ENCODE measurements around the gene AMZ2.
"Not testable (repeated sequence)": the region's sequence is repeated elsewhere in the genome, so short reads cannot be mapped to it uniquely, and the experiment has no call there.

DNA sequence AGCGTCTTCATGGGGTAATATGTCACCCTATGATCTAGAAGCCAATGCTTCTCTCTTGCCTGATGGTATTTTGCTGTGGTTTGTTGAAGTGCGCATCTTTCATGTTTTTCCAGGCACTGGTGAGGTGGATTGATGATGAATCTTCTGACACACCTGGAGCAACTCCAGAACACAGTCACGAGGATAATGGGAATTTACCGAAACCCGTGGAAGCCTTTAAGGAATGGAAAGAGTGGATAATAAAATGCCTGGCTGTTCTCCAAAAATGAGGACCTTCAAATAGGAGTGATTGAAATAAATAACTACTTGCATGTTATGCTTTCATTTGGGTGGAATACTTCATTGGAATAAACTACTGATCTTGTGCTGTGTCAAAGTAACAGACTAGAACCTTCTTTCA is 8.9 kb downstream of the AMZ2 start:
- TF ChIP-seq, protein P1, sequence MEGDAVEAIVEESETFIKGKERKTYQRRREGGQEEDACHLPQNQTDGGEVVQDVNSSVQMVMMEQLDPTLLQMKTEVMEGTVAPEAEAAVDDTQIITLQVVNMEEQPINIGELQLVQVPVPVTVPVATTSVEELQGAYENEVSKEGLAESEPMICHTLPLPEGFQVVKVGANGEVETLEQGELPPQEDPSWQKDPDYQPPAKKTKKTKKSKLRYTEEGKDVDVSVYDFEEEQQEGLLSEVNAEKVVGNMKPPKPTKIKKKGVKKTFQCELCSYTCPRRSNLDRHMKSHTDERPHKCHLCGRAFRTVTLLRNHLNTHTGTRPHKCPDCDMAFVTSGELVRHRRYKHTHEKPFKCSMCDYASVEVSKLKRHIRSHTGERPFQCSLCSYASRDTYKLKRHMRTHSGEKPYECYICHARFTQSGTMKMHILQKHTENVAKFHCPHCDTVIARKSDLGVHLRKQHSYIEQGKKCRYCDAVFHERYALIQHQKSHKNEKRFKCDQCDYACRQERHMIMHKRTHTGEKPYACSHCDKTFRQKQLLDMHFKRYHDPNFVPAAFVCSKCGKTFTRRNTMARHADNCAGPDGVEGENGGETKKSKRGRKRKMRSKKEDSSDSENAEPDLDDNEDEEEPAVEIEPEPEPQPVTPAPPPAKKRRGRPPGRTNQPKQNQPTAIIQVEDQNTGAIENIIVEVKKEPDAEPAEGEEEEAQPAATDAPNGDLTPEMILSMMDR (IDR thresholded peaks at IDR 0.05; ENCODE audit: low read depth, low read length, missing input control), result not testable (repeated sequence)
- TF ChIP-seq, protein P2, sequence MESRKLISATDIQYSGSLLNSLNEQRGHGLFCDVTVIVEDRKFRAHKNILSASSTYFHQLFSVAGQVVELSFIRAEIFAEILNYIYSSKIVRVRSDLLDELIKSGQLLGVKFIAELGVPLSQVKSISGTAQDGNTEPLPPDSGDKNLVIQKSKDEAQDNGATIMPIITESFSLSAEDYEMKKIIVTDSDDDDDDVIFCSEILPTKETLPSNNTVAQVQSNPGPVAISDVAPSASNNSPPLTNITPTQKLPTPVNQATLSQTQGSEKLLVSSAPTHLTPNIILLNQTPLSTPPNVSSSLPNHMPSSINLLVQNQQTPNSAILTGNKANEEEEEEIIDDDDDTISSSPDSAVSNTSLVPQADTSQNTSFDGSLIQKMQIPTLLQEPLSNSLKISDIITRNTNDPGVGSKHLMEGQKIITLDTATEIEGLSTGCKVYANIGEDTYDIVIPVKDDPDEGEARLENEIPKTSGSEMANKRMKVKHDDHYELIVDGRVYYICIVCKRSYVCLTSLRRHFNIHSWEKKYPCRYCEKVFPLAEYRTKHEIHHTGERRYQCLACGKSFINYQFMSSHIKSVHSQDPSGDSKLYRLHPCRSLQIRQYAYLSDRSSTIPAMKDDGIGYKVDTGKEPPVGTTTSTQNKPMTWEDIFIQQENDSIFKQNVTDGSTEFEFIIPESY (IDR thresholded peaks at IDR 0.05), result not testable (repeated sequence)
- TF ChIP-seq SP1 (IDR thresholded peaks at IDR 0.05); TAF1 (conservative IDR thresholded peaks at IDR 0.05); YY1 (IDR thresholded peaks at IDR 0.05); HNF4A (conservative IDR thresholded peaks at IDR 0.05); RAD21 (IDR thresholded peaks at IDR 0.05); FOXA1 (IDR thresholded peaks at IDR 0.05); RXRA (IDR thresholded peaks at IDR 0.05); NR2F2 (IDR thresholded peaks at IDR 0.05): not testable (repeated sequence)
- TF ChIP-seq, protein P3, sequence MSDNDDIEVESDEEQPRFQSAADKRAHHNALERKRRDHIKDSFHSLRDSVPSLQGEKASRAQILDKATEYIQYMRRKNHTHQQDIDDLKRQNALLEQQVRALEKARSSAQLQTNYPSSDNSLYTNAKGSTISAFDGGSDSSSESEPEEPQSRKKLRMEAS (IDR thresholded peaks at IDR 0.05), result not testable (repeated sequence)
- TF ChIP-seq, protein P4, sequence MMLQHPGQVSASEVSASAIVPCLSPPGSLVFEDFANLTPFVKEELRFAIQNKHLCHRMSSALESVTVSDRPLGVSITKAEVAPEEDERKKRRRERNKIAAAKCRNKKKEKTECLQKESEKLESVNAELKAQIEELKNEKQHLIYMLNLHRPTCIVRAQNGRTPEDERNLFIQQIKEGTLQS (IDR thresholded peaks at IDR 0.05), result not testable (repeated sequence)
- TF ChIP-seq, protein P5, sequence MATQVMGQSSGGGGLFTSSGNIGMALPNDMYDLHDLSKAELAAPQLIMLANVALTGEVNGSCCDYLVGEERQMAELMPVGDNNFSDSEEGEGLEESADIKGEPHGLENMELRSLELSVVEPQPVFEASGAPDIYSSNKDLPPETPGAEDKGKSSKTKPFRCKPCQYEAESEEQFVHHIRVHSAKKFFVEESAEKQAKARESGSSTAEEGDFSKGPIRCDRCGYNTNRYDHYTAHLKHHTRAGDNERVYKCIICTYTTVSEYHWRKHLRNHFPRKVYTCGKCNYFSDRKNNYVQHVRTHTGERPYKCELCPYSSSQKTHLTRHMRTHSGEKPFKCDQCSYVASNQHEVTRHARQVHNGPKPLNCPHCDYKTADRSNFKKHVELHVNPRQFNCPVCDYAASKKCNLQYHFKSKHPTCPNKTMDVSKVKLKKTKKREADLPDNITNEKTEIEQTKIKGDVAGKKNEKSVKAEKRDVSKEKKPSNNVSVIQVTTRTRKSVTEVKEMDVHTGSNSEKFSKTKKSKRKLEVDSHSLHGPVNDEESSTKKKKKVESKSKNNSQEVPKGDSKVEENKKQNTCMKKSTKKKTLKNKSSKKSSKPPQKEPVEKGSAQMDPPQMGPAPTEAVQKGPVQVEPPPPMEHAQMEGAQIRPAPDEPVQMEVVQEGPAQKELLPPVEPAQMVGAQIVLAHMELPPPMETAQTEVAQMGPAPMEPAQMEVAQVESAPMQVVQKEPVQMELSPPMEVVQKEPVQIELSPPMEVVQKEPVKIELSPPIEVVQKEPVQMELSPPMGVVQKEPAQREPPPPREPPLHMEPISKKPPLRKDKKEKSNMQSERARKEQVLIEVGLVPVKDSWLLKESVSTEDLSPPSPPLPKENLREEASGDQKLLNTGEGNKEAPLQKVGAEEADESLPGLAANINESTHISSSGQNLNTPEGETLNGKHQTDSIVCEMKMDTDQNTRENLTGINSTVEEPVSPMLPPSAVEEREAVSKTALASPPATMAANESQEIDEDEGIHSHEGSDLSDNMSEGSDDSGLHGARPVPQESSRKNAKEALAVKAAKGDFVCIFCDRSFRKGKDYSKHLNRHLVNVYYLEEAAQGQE (IDR thresholded peaks at IDR 0.05), result not testable (repeated sequence)
